ENCODE measurements around the gene FMNL2. TPM values are rescaled to one million over a fixed set of nuclear protein-coding genes. Genes with fewer than 3 reads are reported as not detected.

Gene FMNL2
- total RNA-seq, 1 experiment from 2014 or later, result 98.0 TPM

DNA sequence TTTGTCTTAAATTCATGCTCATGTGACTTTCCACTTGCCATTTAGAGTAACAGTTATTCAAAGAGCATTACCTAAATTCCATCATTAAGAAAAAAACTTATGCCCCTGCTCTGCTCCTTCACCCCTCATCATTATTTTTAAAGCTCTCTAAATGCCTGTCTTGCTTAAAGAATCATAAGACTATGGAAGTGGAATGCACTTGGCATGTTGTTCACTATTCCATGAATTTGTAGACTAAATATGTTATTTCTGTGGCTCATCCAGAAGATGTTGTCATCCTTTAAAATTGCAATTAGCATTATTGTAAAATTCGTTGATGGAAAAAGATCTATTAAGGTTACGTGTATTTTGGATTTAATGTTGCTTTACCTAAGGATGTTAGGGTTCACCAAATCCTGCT is 61.8 kb downstream of the FMNL2 start:
- DNase-seq (ENCODE audit: extremely low read depth, low read depth), result no peak

DNA sequence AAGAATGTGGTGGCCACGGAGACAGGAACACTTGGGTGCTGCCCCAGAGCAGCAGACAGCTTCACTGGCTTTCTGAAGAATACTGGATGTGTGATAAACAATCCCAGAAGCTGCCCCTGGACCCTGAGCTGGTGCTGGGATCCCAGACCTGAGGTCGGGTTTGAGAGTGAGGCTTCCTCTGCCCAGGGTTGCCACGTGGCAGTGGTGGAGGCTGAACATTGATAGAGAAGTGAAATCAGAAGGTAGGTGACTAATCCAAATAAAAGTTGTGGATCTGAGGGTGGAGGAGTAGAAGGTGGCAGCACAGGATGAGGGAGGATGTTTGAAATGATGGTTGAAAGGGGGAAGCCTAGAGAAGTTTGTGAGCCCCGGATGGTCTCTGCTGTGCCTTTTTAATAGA is 64.0 kb downstream of the FMNL2 start:
- no peak for DNase-seq (ENCODE audit: extremely low read depth, low read depth)

DNA sequence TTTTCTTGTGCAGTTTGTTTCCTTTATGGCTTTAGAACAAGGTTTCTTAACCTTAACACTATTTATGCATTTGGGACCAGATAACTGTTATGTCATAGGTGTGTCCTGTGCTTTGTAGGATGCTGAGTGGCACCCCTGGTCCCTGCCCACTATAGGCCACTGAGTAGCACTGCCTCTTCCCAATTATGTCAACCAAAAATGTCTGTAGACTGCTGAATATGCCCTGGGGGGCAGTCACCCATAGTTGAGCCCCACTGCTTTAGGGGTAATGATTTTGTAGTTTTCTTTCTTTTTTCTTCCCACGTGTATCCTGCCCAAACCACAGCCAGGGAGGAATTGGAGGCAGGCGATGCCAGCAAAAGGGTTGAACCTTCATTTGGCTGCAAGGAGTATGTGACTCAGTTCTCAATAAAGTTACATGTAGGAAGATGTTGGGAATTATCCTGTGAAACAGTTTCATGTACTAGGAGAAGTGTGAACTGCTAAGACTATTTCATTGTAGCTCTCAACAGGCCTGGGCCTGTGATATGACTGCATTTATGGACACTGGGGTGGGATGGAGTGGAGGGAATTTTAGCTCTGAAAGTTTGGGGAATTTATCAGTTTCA is 65.7 kb downstream of the FMNL2 start:
- no peak for DNase-seq (ENCODE audit: extremely low read depth, low read depth)

DNA sequence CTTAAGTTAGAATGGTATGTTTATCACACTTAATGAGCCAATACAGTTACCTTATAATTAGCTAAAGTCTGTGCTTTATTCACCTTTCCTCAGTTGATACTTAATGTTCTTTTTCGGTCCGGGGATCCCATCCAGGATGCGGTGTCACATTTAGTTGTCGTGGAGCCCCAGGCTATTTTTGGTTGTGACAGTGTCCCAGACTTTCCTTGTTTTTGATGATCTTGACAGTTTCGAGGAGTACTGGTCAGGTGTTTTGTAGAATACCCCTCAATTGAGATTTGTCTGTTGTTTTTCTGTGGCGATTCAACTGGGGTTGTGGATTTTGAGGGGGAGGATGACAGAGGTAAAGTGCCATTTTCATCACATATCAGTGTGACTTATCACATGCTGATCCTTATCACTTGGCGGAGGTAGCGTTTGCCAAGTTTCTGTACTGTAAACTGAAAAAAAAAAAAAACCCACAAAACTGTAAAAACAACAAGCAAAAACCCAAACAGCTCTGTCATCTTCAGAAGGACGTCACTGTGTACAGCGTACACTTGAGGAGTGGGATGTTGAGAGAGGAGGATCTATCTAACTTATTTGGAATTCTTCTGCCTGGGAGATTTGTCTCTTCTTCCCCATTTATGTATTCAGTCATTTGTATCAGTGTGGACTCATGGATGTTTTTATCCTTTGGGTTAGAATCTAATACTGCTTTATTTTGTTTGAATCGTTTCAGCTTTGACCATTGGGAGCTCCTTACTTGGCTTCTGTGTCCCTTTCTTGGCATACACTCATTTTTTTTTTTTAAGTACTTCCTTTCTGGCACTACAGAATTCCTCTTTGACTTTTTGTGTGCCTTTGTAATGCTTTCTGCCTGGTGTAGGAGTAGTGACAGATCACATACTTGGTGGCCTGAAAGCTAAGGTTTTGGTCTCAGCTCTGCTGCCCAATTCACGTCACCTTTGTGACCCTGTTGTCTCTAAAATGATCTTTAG is 68.1 kb downstream of the FMNL2 start:
- DNase-seq (ENCODE audit: extremely low read depth, low read depth), result peak; percentile 59

DNA sequence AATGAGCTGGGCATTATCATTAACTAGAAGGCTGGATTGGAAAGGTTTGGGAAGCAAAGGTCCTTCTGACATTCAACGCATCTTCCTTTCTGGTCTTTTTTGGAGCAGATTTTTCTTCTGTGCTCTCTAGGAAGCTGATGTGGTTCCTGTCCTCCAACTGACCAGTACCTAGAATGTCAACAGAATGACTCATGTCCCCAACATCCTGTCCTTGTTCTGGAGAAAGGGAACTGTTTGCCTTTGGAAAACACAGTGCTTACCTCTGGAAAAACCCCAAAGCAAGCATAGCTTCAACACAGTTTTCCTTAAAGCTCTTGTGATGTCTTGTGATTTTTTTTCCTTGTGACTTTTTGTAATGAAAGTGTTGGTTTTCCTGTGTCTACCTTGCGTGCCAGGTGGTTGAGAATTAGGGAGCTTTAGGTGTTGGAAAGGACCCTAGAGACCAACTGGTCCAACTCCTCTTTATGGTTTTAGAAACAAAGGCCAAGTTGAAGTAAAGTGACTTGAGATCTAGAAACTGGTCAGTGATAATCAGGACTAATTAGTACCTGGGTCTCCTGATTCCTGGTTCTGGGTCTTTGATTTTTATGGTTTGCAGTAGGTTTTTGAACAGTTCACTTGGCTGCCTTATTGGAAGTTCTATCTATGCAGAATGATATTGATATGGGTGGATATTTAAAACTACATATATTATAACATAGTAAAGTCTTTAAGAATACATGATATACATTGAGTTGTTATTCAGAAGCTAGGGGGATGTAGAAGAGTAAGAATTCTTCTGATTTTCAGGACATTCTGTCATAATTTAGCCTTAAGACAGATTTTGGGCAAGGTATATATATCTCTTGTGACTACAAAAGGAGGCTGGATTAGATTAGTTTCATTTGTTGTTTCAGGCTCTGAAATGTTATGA is 70.5 kb downstream of the FMNL2 start:
- no peak for DNase-seq (ENCODE audit: extremely low read depth, low read depth)

DNA sequence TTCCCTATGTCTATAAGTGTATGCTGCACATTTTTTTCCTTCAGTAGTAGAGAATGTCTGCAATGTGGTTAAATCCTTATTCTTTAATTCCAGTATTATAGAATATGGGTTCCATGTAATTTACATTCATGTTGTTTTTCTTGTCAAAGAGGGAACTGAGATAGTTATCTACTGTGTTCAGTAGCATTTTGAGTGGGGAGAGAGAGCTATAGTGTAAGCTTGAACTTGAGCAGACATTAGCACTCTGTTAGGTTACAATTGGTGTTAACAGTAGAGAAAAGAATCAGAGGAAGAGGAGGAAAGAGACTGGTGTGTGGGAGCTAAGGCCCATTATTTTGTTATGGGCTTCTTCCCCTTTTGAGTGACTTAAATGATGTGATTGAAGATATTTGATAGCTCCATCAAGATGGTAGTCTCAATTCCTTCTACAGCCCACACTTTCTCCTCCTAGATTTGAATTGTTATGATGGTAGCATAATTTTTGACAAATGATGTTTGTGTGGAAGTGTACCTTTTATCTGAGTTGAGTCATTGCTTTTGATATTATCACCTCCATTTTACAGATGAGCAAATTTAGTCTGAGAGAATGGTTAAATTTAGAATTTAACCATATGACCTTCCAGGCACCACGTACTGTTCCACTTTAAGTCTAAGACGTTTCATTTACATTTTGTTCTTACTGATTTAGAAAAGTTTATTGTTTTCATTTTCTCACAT is 71.3 kb downstream of the FMNL2 start:
- no peak for DNase-seq (ENCODE audit: extremely low read depth, low read depth)

DNA sequence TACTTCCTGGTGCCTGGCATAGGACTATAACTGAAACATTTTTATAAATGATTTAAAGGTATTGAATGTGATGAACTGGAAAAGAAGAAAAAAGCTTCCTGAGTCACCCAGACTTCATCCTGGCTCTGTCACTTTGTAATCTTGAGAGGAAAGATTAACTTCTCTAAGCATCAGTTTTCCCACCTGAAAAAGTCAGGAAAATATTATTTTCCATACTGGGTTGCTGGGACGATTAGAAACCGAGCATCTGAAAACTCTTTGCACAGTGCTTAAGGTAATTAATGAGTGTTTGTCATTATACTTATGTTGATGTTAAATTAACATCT is 71.8 kb downstream of the FMNL2 start:
- DNase-seq (ENCODE audit: extremely low read depth, low read depth), result no peak

DNA sequence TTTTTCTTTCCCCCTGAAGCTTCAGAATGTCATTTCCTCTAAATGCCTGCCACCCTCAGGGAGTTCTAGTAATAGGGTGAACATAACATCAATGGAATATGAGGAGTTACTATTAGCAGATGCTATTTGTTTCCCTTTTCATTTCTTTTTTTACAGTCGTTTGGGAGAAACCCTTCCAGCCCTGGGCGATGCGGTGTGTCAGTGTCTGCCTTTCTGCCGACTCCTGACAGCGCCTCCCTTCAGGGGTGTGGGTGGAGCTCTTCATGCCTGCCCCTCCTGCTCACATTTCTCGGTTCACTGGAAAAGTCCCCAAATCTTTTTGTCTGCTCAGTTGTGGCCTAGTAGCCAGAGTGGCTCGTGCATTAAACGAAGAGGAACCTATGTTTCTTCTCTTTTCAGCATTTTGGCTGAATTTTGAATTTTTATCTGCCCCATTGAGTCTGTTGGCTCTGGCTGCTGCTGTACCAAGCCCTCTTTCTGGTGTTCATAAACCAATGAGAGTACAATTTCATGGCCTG is 72.3 kb downstream of the FMNL2 start:
- DNase-seq (ENCODE audit: extremely low read depth, low read depth), result peak; percentile 23

DNA sequence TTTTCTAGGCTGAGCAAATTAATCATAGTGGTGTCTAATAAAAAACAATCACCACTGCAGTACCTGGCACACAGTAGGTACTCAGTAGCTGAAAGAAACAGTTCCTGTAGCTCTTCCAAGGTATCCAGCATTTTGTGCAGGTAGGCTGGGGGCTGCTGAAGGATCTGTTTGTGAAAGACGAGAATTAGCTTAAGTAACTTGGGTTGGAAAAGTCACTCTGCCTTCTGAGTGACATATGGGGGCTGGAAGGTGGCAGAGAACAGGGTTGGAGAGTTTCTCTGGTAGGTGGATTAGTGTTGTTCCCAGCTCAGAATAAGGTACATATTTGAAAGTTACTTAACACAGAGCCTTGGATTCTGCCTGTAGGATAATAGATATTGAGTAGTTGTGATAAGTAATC is 72.8 kb downstream of the FMNL2 start:
- no peak for DNase-seq (ENCODE audit: extremely low read depth, low read depth)

DNA sequence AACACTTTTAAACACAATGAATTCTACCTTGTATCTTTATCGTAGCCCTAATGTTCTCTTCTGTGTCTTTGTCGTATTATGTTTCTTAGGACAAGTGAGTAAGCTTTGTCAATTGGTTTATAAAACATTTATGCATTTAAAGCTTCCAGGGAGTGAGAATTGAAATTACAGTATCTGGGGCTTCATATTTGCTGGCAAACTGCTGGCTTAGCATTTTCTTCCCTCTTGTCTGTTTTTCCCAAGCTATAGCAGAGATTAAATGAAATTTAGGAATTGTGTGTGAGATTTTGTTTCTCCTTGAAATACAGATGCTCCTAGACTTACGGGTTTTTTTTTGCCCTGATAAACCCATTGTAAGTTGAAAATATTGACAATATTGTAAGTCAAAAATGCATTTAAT is 73.3 kb downstream of the FMNL2 start:
- DNase-seq (ENCODE audit: extremely low read depth, low read depth), result no peak

DNA sequence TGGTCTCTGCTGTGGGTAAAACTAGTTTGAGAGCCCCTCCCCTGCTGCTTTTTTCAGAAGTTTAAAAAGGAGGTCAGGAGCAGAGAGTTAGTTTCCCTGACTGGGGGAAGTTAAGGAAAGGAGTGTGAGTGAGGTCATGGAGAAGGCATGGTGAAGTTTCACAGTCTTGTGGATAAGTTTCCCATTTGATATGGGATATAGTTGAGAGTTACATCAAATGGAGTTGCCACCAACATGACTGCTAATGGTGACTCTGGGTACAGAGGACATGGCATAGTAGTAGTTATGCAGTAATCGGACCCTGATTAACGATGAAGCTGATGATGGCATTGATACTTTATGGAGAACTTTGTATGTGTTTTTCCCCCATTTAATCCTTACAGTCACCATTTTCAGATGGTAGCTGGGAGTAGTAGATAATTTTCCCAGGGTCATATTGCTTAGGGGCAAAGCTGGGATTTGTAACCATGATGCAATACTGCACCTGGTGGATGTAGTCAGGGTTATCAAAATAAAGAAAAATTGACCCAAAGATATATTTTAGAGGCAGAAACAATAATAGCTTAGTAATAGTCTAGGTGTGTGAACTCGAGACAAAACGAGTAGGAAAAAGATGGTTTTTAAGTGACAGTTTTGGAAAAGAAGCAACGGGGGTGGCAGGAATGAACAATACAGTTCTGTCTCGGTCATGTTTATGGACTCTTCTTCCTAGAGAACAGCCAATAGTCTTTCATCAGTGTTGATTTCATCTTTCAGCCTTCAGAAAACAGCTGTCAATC is 74.6 kb downstream of the FMNL2 start:
- no peak for DNase-seq (ENCODE audit: extremely low read depth, low read depth)

DNA sequence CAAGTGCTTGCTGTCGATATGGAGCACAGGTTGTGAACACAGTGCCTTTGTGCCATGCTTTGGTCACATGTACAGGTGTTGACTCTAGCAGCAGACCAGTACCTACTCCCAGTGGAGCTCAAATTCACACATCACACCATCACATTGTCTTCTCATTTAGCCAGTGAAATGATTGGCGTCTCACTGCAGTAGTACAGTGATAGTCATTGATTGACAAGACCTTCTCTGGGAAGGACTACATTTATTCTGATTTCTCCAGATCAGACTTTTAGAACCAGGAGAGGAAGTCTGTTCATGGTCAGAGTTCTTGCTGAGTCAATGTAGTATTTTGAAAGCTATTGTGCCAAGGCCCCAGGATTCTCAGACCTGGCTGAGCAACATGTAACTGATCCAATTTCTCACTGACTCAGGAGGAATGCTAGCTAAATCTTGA is 75.2 kb downstream of the FMNL2 start:
- DNase-seq (ENCODE audit: extremely low read depth, low read depth), result no peak

DNA sequence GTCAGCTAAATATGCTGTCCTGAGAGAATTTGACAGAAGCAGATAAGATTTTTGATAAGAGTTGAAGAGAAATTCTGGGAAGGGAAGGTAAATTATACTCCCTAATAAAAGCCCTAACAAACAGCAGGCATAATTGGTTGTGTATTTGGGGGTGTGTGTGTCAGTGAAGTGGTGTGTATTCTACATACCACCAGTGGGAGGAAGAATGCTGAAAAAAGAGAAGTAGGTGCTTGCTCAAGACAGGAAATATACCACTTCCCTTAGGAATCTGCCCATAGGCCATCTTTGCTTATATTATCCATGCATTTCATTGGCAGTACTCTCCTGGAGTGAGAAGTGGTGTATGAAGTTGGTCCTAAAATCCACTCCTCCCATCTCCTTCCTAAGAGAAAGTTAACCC is 76.2 kb downstream of the FMNL2 start:
- DNase-seq (ENCODE audit: extremely low read depth, low read depth), result no peak

DNA sequence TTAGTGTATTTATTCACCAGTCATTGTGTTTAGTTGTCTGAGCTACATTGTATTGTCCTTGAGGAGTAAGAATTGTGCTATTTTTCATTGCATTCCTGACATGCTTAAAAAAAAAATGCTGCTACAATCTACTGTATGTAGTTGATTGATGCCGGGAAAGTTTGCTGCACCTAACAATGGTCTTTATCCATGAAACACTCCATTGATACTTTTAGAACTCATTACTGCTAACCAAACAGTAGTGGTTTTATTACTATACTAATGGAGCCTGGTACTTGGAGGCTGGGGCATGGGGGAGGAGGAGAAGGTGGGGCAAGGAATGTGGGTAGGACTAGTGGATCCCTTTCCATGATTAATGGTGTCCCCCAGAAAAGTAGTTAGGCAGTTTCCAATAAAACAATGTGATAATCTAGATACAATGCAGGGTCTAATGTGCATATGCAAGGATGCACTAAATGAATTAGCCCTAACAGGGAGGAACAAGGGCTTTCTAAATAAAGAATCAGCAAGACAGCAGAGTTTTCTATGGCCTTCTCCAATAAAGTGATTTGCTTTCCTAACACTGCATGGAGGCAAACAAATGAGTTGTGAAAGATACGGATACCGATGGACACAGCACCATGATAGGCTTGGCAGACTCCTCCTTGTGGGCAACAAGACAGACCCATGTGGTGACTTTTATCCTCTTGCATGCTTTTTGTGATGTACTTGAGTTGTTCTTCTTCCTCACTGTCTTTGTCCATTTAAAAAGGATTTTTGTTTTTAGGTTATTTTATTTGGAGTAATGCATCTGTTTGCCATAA is 78.5 kb downstream of the FMNL2 start:
- DNase-seq (ENCODE audit: extremely low read depth, low read depth), result no peak

DNA sequence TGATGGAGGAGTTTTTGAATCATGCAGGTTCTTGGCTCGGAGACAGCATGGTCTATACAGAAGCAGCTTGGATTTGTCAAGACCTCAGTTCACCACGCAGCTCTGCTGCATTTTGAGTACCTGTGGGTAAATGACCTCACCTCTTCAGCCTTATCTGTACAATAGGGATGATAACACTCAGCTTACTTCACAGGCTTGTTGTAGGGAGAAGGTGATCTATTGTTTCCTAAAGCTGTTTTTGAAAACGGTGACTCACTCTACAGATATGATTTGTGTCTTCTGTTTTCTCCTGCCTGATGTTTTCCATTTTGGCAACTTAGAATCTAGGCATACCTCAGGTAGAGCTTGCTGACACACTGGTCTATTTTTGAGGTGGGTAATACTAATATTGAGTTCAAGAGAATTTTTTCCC is 80.3 kb downstream of the FMNL2 start:
- no peak for DNase-seq (ENCODE audit: extremely low read depth, low read depth)

DNA sequence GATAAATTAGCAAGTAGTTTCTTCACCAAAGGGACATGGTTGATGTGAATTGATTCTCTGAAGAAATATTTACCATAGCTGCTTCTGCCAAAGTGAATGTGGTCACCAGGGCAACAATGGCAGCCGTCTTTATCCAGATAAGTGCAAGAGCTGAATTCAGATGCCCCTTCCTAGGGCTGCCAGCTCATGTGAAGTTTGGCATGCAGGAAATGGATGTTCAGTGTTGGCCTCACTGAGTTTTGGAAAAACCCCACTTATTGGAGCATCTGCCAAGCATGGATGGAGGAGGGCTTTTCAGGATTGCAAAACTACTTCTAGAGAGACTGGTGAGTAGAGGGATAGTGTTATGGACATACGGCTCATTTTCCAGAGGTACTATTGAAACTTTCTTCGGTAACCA is 80.8 kb downstream of the FMNL2 start:
- no peak for DNase-seq (ENCODE audit: extremely low read depth, low read depth)

DNA sequence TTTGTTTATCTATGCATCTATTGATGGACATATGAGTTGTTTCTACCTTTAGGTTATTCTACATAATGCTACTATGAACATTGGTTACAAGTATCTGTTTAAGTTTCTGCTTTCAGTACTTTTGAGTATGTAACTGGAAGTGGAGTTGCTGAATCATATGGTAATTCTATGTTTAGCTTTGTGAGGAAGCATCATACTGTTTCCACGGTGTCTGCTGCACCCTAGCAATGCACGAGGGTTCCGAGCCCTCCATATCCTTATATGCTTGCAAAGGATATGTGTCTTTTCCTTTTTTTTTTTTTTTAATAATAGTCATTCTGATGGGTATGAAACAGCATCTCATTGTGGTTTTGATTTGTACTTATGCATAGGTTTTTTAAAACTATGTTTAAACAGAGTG is 83.7 kb downstream of the FMNL2 start:
- peak; percentile 25 for DNase-seq (ENCODE audit: extremely low read depth, low read depth)

DNA sequence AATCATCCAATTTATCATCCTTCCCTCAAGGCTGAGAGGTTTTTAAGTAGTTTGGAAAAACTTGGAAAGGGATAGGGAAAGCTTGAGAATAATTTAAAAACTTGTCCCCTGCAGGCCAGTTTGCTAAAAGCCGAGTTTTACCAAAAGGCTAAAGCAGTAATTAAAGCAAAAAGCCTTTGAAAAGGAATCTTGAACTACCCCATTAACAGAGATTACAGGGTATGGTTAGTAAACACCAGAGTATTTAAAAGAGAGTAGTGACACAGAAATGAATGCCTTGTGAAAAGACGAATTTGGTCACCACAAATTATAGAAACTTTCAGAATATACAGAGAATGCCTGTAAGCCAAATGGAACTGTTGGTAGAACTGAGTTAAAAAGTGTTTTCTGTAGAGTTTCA is 85.0 kb downstream of the FMNL2 start:
- DNase-seq (ENCODE audit: extremely low read depth, low read depth), result no peak

DNA sequence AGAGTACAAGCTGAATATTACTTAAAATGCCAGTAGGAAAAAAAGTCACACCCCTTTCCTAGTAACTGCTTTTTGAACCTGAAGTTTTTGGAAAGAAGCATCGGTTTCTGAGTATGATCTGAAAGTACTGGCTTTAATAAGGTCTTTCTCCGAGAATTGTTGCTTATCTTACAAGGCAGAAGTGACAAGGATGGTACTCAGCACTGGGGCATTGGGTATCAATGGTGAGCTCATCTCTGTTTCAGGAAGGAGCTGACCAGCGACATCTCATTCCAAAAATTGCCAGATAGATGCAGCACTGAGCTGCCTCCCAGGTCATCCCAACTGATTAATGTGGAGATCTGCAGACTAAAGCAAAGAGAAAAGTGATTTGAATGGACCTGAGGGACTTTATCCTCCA is 85.4 kb downstream of the FMNL2 start:
- no peak for DNase-seq (ENCODE audit: extremely low read depth, low read depth)

All from NCI-H460 (cell line).